Lung (tissue), 12 donors: ENCODE data around the gene GNAS-AS1. TPM values are rescaled to one million over a fixed set of nuclear protein-coding genes. Genes with fewer than 3 reads are reported as not detected.

Experiments
- ATAC-seq: fragments of 200-7000 bp; cut with Tn5 transposase; one replicate; pipeline ENCODE4 v1.9.1; 2020; ENCODE audit warnings: moderate number of reproducible peaks; ENCODE audit not compliant: insufficient read depth, low FRiP score
- DNase-seq, 3 donors: peaks; one replicate each; pipeline ENCODE4 v3.0.0-alpha.2; 2013 to 2017
- H3K27ac ChIP-seq, 2 donors: one replicate each; pipeline ENCODE4 v1.5.1; 2013; ENCODE audit warnings: mild to moderate bottlenecking in 2 of 2, moderate library complexity in 2 of 2, control low read depth in 1 of 2, inconsistent platforms in 1 of 2, low read depth in 1 of 2, low read length in 1 of 2
- H3K27me3 ChIP-seq, 3 donors: one replicate each; pipeline ENCODE4 v1.5.1; 2013; ENCODE audit warnings: low read length in 2 of 3; ENCODE audit not compliant: control insufficient read depth in 3 of 3, insufficient read depth in 3 of 3
- H3K36me3 ChIP-seq, 4 donors: one replicate each; pipeline ENCODE4 v1.5.1; 2013; ENCODE audit warnings: low read length in 4 of 4, mild to moderate bottlenecking in 1 of 4, moderate library complexity in 1 of 4; ENCODE audit not compliant: control insufficient read depth in 4 of 4, insufficient read depth in 4 of 4
- H3K4me1 ChIP-seq, 5 donors: one replicate each; pipeline ENCODE4 v1.5.1; 2013; ENCODE audit warnings: low read length in 5 of 5, mild to moderate bottlenecking in 2 of 5, moderate library complexity in 1 of 5; ENCODE audit not compliant: control insufficient read depth in 5 of 5, insufficient read depth in 5 of 5
- H3K4me3 ChIP-seq: one replicate; pipeline ENCODE4 v1.5.1; 2013; ENCODE audit warnings: mild to moderate bottlenecking, control low read depth, moderate library complexity
- H3K9ac ChIP-seq, 2 donors: one replicate each; pipeline ENCODE4 v1.5.1; 2013; ENCODE audit warnings: low read length in 2 of 2, control low read depth in 1 of 2; ENCODE audit not compliant: insufficient read depth in 1 of 2
- H3K9me3 ChIP-seq, 4 donors: one replicate each; pipeline ENCODE4 v1.5.1; 2013; ENCODE audit warnings: low read length in 3 of 4, mild to moderate bottlenecking in 1 of 4, moderate library complexity in 1 of 4; ENCODE audit not compliant: control insufficient read depth in 4 of 4, insufficient read depth in 3 of 4
- WGBS, 2 donors: extraction: QIAGEN DNeasy Blood & Tissue Kit; methylation state at CpG; one replicate each; pipeline ENCODE4 v1.1.7; 2013; 5-methylcytosine and 5-hydroxymethylcytosine counted together
- polyA plus RNA-seq, 2 donors: library from polyadenylated mRNA; stranded (reverse); fragments of 200-250 nt; gene quantifications; one replicate each; pipeline ENCODE4 v1.2.1, GENCODE V29; 2013
- total RNA-seq, 2 donors: library from RNA; depleted of rRNA in 1 of 2; stranded (reverse); fragments of >200 nt in 1 of 2; gene quantifications; one replicate each; pipeline ENCODE4 v1.2.1, GENCODE V29; 2014 to 2021
- TF ChIP-seq, protein P1 (sequence below): IDR thresholded peaks from 2 replicates; pipeline ENCODE4 v1.5.1; 2012; ENCODE audit warnings: mild to moderate bottlenecking; ENCODE audit errors: control extremely low read depth, extremely low read depth
- donor health status: control.
- donor health status: control.
- donor health status: Bipolar disorder and iron deficiency.
- donor health status: healthy.
- donor health status: DM: yes; HTN: yes; CAD: no.

The GNAS-AS1 gene
- total and polyA plus RNA-seq, 4 donors = 0.07 to 1.9 (median 0.74) TPM

DNA sequence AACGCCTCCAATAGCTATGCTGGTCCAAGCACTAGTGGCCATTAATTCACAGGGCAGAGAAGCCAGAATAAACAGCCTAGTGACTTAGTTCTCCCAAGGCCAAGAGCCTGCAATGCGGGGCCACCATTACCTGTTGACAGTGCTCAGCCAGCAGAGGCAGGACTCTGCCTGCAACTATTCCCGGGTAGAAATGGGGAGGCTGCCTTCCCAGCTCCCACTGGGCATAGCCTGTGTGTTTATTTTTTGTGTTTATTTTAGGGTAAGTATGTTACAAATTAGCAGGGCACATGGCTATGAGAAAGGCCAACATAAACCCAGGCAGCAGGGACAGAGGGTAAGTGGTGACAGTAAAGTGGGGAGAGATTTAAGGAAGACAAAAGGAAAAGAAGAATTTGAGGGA lies 5.0 kb downstream of the GNAS-AS1 start:
- H3K9ac ChIP-seq = no peak overlapping the region
- DNase-seq (no peak), ATAC-seq (no peak)
- H3K4me1 ChIP-seq = peaks cover 0 to 6% (median 2%) of the 10 kb centered on the region in 5 donors
- WGBS, 2 donors = 74 to 83% methylated on average over 3 of the region's 3 CpGs
- no peak overlapping the region for H3K4me3 ChIP-seq
- peaks cover 0 to 47% (median 46%) of the 10 kb centered on the region in 3 donors for H3K27me3 ChIP-seq
- H3K27ac ChIP-seq = no peak overlapping the region
- TF ChIP-seq, protein P1, sequence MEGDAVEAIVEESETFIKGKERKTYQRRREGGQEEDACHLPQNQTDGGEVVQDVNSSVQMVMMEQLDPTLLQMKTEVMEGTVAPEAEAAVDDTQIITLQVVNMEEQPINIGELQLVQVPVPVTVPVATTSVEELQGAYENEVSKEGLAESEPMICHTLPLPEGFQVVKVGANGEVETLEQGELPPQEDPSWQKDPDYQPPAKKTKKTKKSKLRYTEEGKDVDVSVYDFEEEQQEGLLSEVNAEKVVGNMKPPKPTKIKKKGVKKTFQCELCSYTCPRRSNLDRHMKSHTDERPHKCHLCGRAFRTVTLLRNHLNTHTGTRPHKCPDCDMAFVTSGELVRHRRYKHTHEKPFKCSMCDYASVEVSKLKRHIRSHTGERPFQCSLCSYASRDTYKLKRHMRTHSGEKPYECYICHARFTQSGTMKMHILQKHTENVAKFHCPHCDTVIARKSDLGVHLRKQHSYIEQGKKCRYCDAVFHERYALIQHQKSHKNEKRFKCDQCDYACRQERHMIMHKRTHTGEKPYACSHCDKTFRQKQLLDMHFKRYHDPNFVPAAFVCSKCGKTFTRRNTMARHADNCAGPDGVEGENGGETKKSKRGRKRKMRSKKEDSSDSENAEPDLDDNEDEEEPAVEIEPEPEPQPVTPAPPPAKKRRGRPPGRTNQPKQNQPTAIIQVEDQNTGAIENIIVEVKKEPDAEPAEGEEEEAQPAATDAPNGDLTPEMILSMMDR = no peak
- H3K36me3 ChIP-seq = peaks cover 0 to 2% (median 0%) of the 10 kb centered on the region in 4 donors
- no peaks in the 10 kb centered on the region for H3K9me3 ChIP-seq

DNA sequence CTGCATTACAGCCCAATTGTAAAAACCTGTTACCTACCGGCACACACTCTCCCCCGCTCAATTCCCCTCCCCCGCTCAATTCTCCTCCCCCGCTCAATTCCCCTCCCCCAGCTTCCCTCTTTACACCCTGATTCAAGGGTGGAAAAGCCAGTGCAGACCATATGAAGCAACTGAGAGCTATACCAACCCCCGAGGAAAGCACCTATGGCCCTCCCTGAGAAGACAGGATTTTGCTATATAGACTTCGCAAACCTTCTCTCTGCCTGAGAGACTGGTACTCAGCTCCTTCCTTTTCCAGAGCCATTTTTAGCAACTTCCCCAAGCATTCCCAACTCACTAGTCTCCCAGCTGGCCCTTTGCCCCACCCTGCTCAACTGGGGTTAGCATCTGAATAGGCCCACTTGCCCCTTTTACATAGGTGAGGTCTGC lies 7.6 kb downstream of the GNAS-AS1 start:
- TF ChIP-seq, protein P1 = no peak
- Histone ChIP-seq H3K9ac (no peak overlapping the region), H3K36me3 (peaks cover 0 to 2% (median 0%) of the 10 kb centered on the region in 4 donors), H3K27me3 (peaks cover 0 to 56% (median 53%) of the 10 kb centered on the region in 3 donors), H3K27ac (no peak overlapping the region), H3K4me1 (peaks cover 0 to 10% (median 2%) of the 10 kb centered on the region in 5 donors), H3K4me3 (no peak overlapping the region), H3K9me3 (no peaks in the 10 kb centered on the region)
- DNase-seq (no peak), ATAC-seq (no peak)
- 45 to 48% methylated on average over 6 of the region's 6 CpGs for WGBS, 2 donors

DNA sequence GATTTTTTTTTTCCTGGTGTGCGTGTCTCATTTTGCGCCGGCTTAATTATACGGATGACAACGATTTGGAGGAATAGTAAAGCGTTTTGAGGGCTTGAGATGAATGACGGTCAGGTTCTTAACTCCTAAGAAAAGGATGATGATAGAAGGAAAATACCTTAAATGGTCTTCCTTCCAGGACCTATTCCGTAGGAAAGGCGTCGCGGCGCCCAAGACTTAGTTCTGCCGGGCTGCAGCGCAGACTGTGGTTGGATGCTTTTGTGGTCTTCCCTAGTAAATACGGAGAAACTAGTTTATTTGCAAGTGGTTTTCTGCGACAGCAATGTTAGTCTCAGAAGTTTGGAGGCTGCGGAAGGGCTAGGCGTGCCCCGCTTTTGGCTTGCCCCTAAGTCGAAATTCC lies 8.4 kb downstream of the GNAS-AS1 start:
- no peaks in the 10 kb centered on the region for H3K9me3 ChIP-seq
- no peak for DNase-seq
- H3K36me3 ChIP-seq = peaks cover 0 to 2% (median 0%) of the 10 kb centered on the region in 4 donors
- H3K4me1 ChIP-seq = peaks cover 0 to 10% (median 2%) of the 10 kb centered on the region in 5 donors
- H3K27ac ChIP-seq = no peak overlapping the region
- H3K27me3 ChIP-seq = peaks cover 0 to 56% (median 53%) of the 10 kb centered on the region in 3 donors
- ATAC-seq = no peak
- WGBS, 2 donors = 51 to 52% methylated on average over 20 of the region's 20 CpGs
- no peak overlapping the region for H3K4me3 ChIP-seq
- TF ChIP-seq, protein P1 = no peak
- H3K9ac ChIP-seq = no peak overlapping the region
